Measurements from ENCODE around the gene RBM44.
A peak's percentile ranks its signal among the peaks of the same experiment; 100 is the strongest.

The RBM44 gene

GRCh38 chr2:237874585-237875161, 76.1 kb downstream of the RBM44 start:
- H3K27me3 ChIP-seq (ENCODE audit: control insufficient read depth in 1 of 2, insufficient read depth in 2 of 2, low read length in 2 of 2) = no peaks in the 10 kb centered on the region
- no peaks in the 10 kb centered on the region for H3K9me3 ChIP-seq (ENCODE audit: low read length)
- H3K4me1 ChIP-seq (ENCODE audit: insufficient read depth, low read length) = peaks cover 93% of the 10 kb centered on the region
- peak overlapping the region; percentile 8 to 24 for H3K4me3 ChIP-seq (ENCODE audit: low read depth in 1 of 2, low read length in 2 of 2)
- peak overlapping the region; percentile 80 for H3K27ac ChIP-seq (ENCODE audit: low read depth, low read length)
- H3K9ac ChIP-seq (ENCODE audit: low read length) = no peak overlapping the region
- H3K36me3 ChIP-seq (ENCODE audit: insufficient read depth, low read length) = no peaks in the 10 kb centered on the region

- Histone ChIP-seq H3K27me3 (ENCODE audit: control insufficient read depth in 1 of 2, insufficient read depth in 2 of 2, low read length in 2 of 2) (no peaks in the 10 kb centered on the region), H3K36me3 (ENCODE audit: insufficient read depth, low read length) (peaks cover 3% of the 10 kb centered on the region), H3K27ac (ENCODE audit: low read depth, low read length) (peak overlapping the region; percentile 80), H3K4me1 (ENCODE audit: insufficient read depth, low read length) (peaks cover 85% of the 10 kb centered on the region), H3K4me3 (ENCODE audit: low read depth in 1 of 2, low read length in 2 of 2) (peak overlapping the region; percentile 8 to 24), H3K9me3 (ENCODE audit: low read length) (no peaks in the 10 kb centered on the region), H3K9ac (ENCODE audit: low read length) (no peak overlapping the region)
Observed at GRCh38 chr2:237875256-237876060, 76.9 kb downstream of the RBM44 start.

GRCh38 chr2:237876061-237876526, 77.5 kb downstream of the RBM44 start:
- Histone ChIP-seq H3K9me3 (ENCODE audit: low read length) (no peaks in the 10 kb centered on the region), H3K4me3 (ENCODE audit: low read depth in 1 of 2, low read length in 2 of 2) (no peak overlapping the region), H3K4me1 (ENCODE audit: insufficient read depth, low read length) (peaks cover 79% of the 10 kb centered on the region), H3K27me3 (ENCODE audit: control insufficient read depth in 1 of 2, insufficient read depth in 2 of 2, low read length in 2 of 2) (no peaks in the 10 kb centered on the region), H3K27ac (ENCODE audit: low read depth, low read length) (peak overlapping the region; percentile 80), H3K9ac (ENCODE audit: low read length) (no peak overlapping the region), H3K36me3 (ENCODE audit: insufficient read depth, low read length) (peaks cover 9% of the 10 kb centered on the region)

- no peak overlapping the region for H3K4me3 ChIP-seq (ENCODE audit: low read depth in 1 of 2, low read length in 2 of 2)
- no peak overlapping the region for H3K9ac ChIP-seq (ENCODE audit: low read length)
- H3K27me3 ChIP-seq (ENCODE audit: control insufficient read depth in 1 of 2, insufficient read depth in 2 of 2, low read length in 2 of 2) = no peaks in the 10 kb centered on the region
- H3K9me3 ChIP-seq (ENCODE audit: low read length) = no peaks in the 10 kb centered on the region
- peak overlapping the region; percentile 80 for H3K27ac ChIP-seq (ENCODE audit: low read depth, low read length)
- peaks cover 75% of the 10 kb centered on the region for H3K4me1 ChIP-seq (ENCODE audit: insufficient read depth, low read length)
- peaks cover 13% of the 10 kb centered on the region for H3K36me3 ChIP-seq (ENCODE audit: insufficient read depth, low read length)
Observed at GRCh38 chr2:237876532-237876931, 78.0 kb downstream of the RBM44 start.

GRCh38 chr2:237876951-237877491, 78.4 kb downstream of the RBM44 start:
- peak overlapping the region; percentile 80 for H3K27ac ChIP-seq (ENCODE audit: low read depth, low read length)
- no peak overlapping the region for H3K4me3 ChIP-seq (ENCODE audit: low read depth in 1 of 2, low read length in 2 of 2)
- H3K9ac ChIP-seq (ENCODE audit: low read length) = no peak overlapping the region
- H3K4me1 ChIP-seq (ENCODE audit: insufficient read depth, low read length) = peaks cover 70% of the 10 kb centered on the region
- H3K36me3 ChIP-seq (ENCODE audit: insufficient read depth, low read length) = peaks cover 18% of the 10 kb centered on the region
- no peaks in the 10 kb centered on the region for H3K9me3 ChIP-seq (ENCODE audit: low read length)
- no peaks in the 10 kb centered on the region for H3K27me3 ChIP-seq (ENCODE audit: control insufficient read depth in 1 of 2, insufficient read depth in 2 of 2, low read length in 2 of 2)

- H3K4me1 ChIP-seq (ENCODE audit: insufficient read depth, low read length) = peaks cover 70% of the 10 kb centered on the region
- no peaks in the 10 kb centered on the region for H3K9me3 ChIP-seq (ENCODE audit: low read length)
- H3K27ac ChIP-seq (ENCODE audit: low read depth, low read length) = peak overlapping the region; percentile 50
- no peak overlapping the region for H3K9ac ChIP-seq (ENCODE audit: low read length)
- H3K36me3 ChIP-seq (ENCODE audit: insufficient read depth, low read length) = peaks cover 22% of the 10 kb centered on the region
- H3K27me3 ChIP-seq (ENCODE audit: control insufficient read depth in 1 of 2, insufficient read depth in 2 of 2, low read length in 2 of 2) = no peaks in the 10 kb centered on the region
- H3K4me3 ChIP-seq (ENCODE audit: low read depth in 1 of 2, low read length in 2 of 2) = no peak overlapping the region
Observed at GRCh38 chr2:237877576-237878307, 79.2 kb downstream of the RBM44 start.

- Histone ChIP-seq H3K4me1 (ENCODE audit: insufficient read depth, low read length) (peaks cover 70% of the 10 kb centered on the region), H3K9ac (ENCODE audit: low read length) (no peak overlapping the region), H3K27me3 (ENCODE audit: control insufficient read depth in 1 of 2, insufficient read depth in 2 of 2, low read length in 2 of 2) (no peaks in the 10 kb centered on the region), H3K4me3 (ENCODE audit: low read depth in 1 of 2, low read length in 2 of 2) (no peak overlapping the region), H3K36me3 (ENCODE audit: insufficient read depth, low read length) (peaks cover 22% of the 10 kb centered on the region), H3K9me3 (ENCODE audit: low read length) (no peaks in the 10 kb centered on the region), H3K27ac (ENCODE audit: low read depth, low read length) (peak overlapping the region; percentile 50)
Observed at GRCh38 chr2:237878321-237879057, 79.9 kb downstream of the RBM44 start.

- Histone ChIP-seq H3K9ac (ENCODE audit: low read length) (no peak overlapping the region), H3K9me3 (ENCODE audit: low read length) (no peaks in the 10 kb centered on the region)
Observed at GRCh38 chr2:237879058-237879430, 80.5 kb downstream of the RBM44 start.

GRCh38 chr2:237879991-237880560, 81.5 kb downstream of the RBM44 start:
- H3K9me3 ChIP-seq (ENCODE audit: low read length) = no peaks in the 10 kb centered on the region
- no peak overlapping the region for H3K9ac ChIP-seq (ENCODE audit: low read length)
- no peak overlapping the region for H3K4me3 ChIP-seq (ENCODE audit: low read depth in 1 of 2, low read length in 2 of 2)
- H3K27me3 ChIP-seq (ENCODE audit: control insufficient read depth in 1 of 2, insufficient read depth in 2 of 2, low read length in 2 of 2) = no peaks in the 10 kb centered on the region
- H3K27ac ChIP-seq (ENCODE audit: low read depth, low read length) = no peak overlapping the region
- peaks cover 22% of the 10 kb centered on the region for H3K36me3 ChIP-seq (ENCODE audit: insufficient read depth, low read length)
- H3K4me1 ChIP-seq (ENCODE audit: insufficient read depth, low read length) = peaks cover 70% of the 10 kb centered on the region

More at GRCh38 chr2:237879058-237879430, 80.5 kb downstream of the RBM44 start:
- H3K36me3 ChIP-seq (ENCODE audit: insufficient read depth, low read length) = peaks cover 22% of the 10 kb centered on the region
- no peak overlapping the region for H3K4me3 ChIP-seq (ENCODE audit: low read depth in 1 of 2, low read length in 2 of 2)
- H3K4me1 ChIP-seq (ENCODE audit: insufficient read depth, low read length) = peaks cover 70% of the 10 kb centered on the region
- no peaks in the 10 kb centered on the region for H3K27me3 ChIP-seq (ENCODE audit: control insufficient read depth in 1 of 2, insufficient read depth in 2 of 2, low read length in 2 of 2)
- peak overlapping the region; percentile 50 for H3K27ac ChIP-seq (ENCODE audit: low read depth, low read length)

- Histone ChIP-seq H3K36me3 (ENCODE audit: insufficient read depth, low read length) (peaks cover 22% of the 10 kb centered on the region), H3K4me3 (ENCODE audit: low read depth in 1 of 2, low read length in 2 of 2) (no peak overlapping the region), H3K4me1 (ENCODE audit: insufficient read depth, low read length) (peaks cover 67% of the 10 kb centered on the region), H3K27ac (ENCODE audit: low read depth, low read length) (peak overlapping the region; percentile 91), H3K9ac (ENCODE audit: low read length) (peak overlapping the region; percentile 6), H3K27me3 (ENCODE audit: control insufficient read depth in 1 of 2, insufficient read depth in 2 of 2, low read length in 2 of 2) (no peaks in the 10 kb centered on the region), H3K9me3 (ENCODE audit: low read length) (no peaks in the 10 kb centered on the region)
Observed at GRCh38 chr2:237882510-237883481, 84.2 kb downstream of the RBM44 start.

Data from muscle layer of colon (tissue), 2 donors.